Measurements from ENCODE around the gene BCR. TPM values are rescaled to one million over a fixed set of nuclear protein-coding genes. Genes with fewer than 3 reads are reported as not detected.

BCR gene
- total and polyA plus RNA-seq, 2 of the 13 experiments (the other 11 are each of a cell fraction or from before 2014, with no cell fraction given): 19.9 to 33.6 TPM

- TF ChIP-seq ZNF430 (CRISPR knock-in tag; IDR thresholded peaks at IDR 0.05) (0 out of 2 replicates have a peak, but pooled peaks have one; percentile 32), ZNF557 (CRISPR knock-in tag; IDR thresholded peaks at IDR 0.05) (peak; percentile 88), ZNF616 (CRISPR knock-in tag; IDR thresholded peaks at IDR 0.05; ENCODE audit: low read depth) (no peak), BRD4 (CRISPR knock-in tag; IDR thresholded peaks at IDR 0.05) (no peak), SALL2 (CRISPR knock-in tag; IDR thresholded peaks at IDR 0.05) (0 out of 2 replicates have a peak, but pooled peaks have one; percentile 23), THAP11 (CRISPR knock-in tag; IDR thresholded peaks at IDR 0.05) (peak; percentile 62), ZNF781 (CRISPR knock-in tag; IDR thresholded peaks at IDR 0.05; ENCODE audit: borderline replicate concordance, not compliant biosample characterization) (peak; percentile 50), ZMYM4 (CRISPR knock-in tag; IDR thresholded peaks at IDR 0.05) (peak; percentile 73), ZUFSP (CRISPR knock-in tag; IDR thresholded peaks at IDR 0.05; ENCODE audit: borderline replicate concordance) (no peak), ZNF484 (CRISPR knock-in tag; IDR thresholded peaks at IDR 0.05; ENCODE audit: borderline replicate concordance, low read depth) (no peak), ZFP37 (CRISPR knock-in tag; IDR thresholded peaks at IDR 0.05; ENCODE audit: borderline replicate concordance) (no peak), ZNF572 (CRISPR knock-in tag; IDR thresholded peaks at IDR 0.05) (0 out of 2 replicates have a peak, but pooled peaks have one; percentile 51), ZNF263 (CRISPR knock-in tag; IDR thresholded peaks at IDR 0.05) (peak; percentile 60), SALL1 (CRISPR knock-in tag; IDR thresholded peaks at IDR 0.05) (peak; percentile 94), ZNF773 (CRISPR knock-in tag; IDR thresholded peaks at IDR 0.05; ENCODE audit: borderline replicate concordance) (no peak), AHDC1 (CRISPR knock-in tag; IDR thresholded peaks at IDR 0.05; ENCODE audit: borderline replicate concordance) (peak; percentile 48; the same call in 1 of the 2 replicates), FOXO1 (CRISPR knock-in tag; IDR thresholded peaks at IDR 0.05) (peak; percentile 65; the same call in 1 of the 2 replicates), ZNF441 (CRISPR knock-in tag; IDR thresholded peaks at IDR 0.05; ENCODE audit: borderline replicate concordance) (peak; percentile 93), HNF4A (CRISPR knock-in tag; IDR thresholded peaks at IDR 0.05) (peak; percentile 95)
- TF ChIP-seq, protein P1, sequence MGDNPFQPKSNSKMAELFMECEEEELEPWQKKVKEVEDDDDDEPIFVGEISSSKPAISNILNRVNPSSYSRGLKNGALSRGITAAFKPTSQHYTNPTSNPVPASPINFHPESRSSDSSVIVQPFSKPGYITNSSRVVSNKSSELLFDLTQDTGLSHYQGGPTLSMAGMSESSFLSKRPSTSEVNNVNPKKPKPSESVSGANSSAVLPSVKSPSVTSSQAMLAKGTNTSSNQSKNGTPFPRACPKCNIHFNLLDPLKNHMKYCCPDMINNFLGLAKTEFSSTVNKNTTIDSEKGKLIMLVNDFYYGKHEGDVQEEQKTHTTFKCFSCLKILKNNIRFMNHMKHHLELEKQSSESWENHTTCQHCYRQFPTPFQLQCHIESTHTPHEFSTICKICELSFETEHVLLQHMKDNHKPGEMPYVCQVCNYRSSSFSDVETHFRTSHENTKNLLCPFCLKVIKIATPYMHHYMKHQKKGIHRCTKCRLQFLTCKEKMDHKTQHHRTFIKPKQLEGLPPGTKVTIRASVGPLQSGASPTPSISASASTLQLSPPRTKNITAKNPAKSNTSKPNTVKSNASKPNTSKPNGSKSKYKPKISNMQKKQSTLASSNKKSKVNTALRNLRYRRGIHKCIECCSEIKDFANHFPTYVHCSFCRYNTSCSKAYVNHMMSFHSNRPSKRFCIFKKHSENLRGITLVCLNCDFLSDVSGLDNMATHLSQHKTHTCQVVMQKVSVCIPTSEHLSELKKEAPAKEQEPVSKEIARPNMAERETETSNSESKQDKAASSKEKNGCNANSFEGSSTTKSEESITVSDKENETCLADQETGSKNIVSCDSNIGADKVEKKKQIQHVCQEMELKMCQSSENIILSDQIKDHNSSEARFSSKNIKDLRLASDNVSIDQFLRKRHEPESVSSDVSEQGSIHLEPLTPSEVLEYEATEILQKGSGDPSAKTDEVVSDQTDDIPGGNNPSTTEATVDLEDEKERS (CRISPR knock-in tag; IDR thresholded peaks at IDR 0.05): peak; percentile 69; the same call in 1 of the 2 replicates
Observed at GRCh38 chr22:23216461-23217170, 36.3 kb downstream of the BCR start (continued).
